Right cardiac atrium (tissue), 5 donors: ENCODE data around the gene SIGMAR1. TPM values are rescaled to one million over a fixed set of nuclear protein-coding genes. Genes with fewer than 3 reads are reported as not detected.

Experiments
- ATAC-seq, 2 donors: fragments of 200-7000 bp; cut with Tn5 transposase; one replicate each; pipeline versions ENCODE4 v1.8.0 to v1.9.1; 2020; ENCODE audit warnings: moderate library complexity in 2 of 2, mild to moderate bottlenecking in 1 of 2
- DNase-seq, 3 donors: peaks; one replicate each; pipeline ENCODE4 v3.0.0-alpha.2; 2020
- H3K27ac ChIP-seq: one replicate; pipeline ENCODE4 v1.5.1; 2013; ENCODE audit warnings: mild to moderate bottlenecking, low read length, control low read depth, moderate library complexity
- H3K27me3 ChIP-seq: one replicate; pipeline ENCODE4 v1.6.1; 2013; ENCODE audit not compliant: control insufficient read depth, insufficient read depth
- H3K4me1 ChIP-seq: one replicate; pipeline ENCODE4 v1.6.1; 2013; ENCODE audit warnings: low read length; ENCODE audit not compliant: control insufficient read depth, insufficient read depth
- H3K4me3 ChIP-seq: one replicate; pipeline ENCODE4 v1.5.1; 2013; ENCODE audit warnings: low read length, control low read depth
- H3K9me3 ChIP-seq: one replicate; pipeline ENCODE4 v1.6.1; 2013; ENCODE audit warnings: low read length; ENCODE audit not compliant: control insufficient read depth
- WGBS: extraction: QIAGEN DNeasy Blood & Tissue Kit; methylation state at CpG from one replicate; pipeline ENCODE4 v1.1.7; 2013; 5-methylcytosine and 5-hydroxymethylcytosine counted together
- intact Hi-C, 4 donors: fragments of 100-400 bp; cut with DNase I; formaldehyde crosslinking; loops; one replicate each; pipeline versions ENCODE4 v1.11.0 to v1.14.0; 2022 to 2023
- long read RNA-seq, 4 donors: library from polyadenylated mRNA; unstranded; transcript quantifications; one replicate each; pipeline ENCODE4 v2.0.0, GENCODE V29; 2020 to 2021
- polyA plus RNA-seq: library from polyadenylated mRNA; stranded (reverse); fragments of 200-250 nt; gene quantifications from one replicate; pipeline ENCODE4 v1.2.3, GENCODE V29; 2013
- total RNA-seq, 4 donors: library from RNA; stranded (reverse); fragmentation: NEBNext Ultra II Directional; extraction: Animal tissue kit (Norgen Biotek cat#: 25700); gene quantifications; one replicate each; pipeline ENCODE4 v1.2.1, GENCODE V29; 2021
- donor health status: healthy with polysubstance abuse.
- donor health status: DM: no; HTN: yes; CAD: no.
- donor health status: DM: no; HTN: no; CAD: no.
- donor health status: DM: no; HTN: yes; CAD: no; lungs with severe emphysema.
- donor health status: DM: yes; HTN: yes; CAD: no.

SIGMAR1 gene
- total RNA-seq: 10 to 100 TPM; 28.6 to 37.2 (median 35.5) TPM
- 36.0 TPM for polyA plus RNA-seq
- long read RNA-seq, donor 1, transcript SIGMAR1-201 (4 exons, 1,656 nt): major isoform, 73 of 88 reads
- long read RNA-seq, donor 1, partial matches to known transcripts: 0 of 88 reads
- long read RNA-seq, donor 1, other reads (novel, unspliced or antisense): 9 of 88 reads
- long read RNA-seq, donor 2, transcript SIGMAR1-201 (4 exons, 1,656 nt): major isoform, 41 of 55 reads
- long read RNA-seq, donor 2, partial matches to known transcripts: 0 of 55 reads
- long read RNA-seq, donor 2, other reads (novel, unspliced or antisense): 7 of 55 reads
- long read RNA-seq, donor 3, transcript SIGMAR1-201 (4 exons, 1,656 nt): major isoform, 192 of 214 reads
- long read RNA-seq, donor 3, partial matches to known transcripts: 1 of 214 reads
- long read RNA-seq, donor 3, other reads (novel, unspliced or antisense): 7 of 214 reads
- long read RNA-seq, donor 4, transcript SIGMAR1-201 (4 exons, 1,656 nt): major isoform, 49 of 53 reads
- long read RNA-seq, donor 4, partial matches to known transcripts: 0 of 53 reads
- long read RNA-seq, donor 4, other reads (novel, unspliced or antisense): 1 of 53 reads

DNA sequence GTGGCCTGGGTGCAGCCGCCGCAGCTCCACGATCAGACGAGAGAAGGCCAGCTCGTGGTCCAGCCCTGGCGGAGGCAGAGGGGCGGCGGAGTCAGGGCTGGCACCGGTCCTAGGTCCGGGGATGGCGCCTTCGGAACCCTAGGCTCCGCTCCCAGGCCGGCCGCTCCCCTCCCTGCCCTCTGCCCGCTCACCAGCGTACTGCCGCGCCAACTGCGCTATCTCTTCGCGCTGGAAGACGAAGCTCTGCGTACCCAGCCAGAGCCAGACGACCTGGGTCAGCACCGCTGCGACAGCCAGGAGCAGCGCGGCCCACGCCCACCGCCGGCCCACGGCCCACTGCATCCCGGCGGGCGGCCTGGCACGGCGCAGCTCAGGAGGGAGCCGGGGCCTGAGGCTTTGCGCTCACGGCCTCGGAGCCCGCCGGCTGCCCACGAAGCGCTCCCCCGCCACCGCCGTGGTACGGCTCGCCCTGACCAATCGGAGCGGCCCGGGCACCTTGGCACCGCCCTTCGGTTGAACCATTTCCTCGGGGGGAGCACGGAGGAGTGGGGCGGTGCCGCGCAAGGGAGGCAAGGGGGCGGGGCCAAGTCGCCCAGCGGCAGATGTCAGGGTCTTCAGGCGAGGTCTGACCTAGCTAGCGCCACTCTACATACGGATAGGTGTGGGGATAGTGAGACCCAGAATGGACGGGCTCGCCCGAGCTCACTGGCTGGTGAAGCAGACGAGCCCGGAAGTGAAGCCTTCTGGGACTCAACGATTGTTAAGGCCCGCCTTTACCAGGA is at the start of gene SIGMAR1:
Gene SIGMAR1 (minus strand): TSS at position 432 of the 782 bp plus-strand sequence. CDS start 90 bp downstream, at position 342.
- H3K27me3 ChIP-seq: no peaks in the 10 kb centered on the region
- WGBS: under 1% methylated on average over 74 of the region's 74 CpGs
- H3K4me3 ChIP-seq: peak within 1 kb of the TSS; percentile 49
- intact Hi-C loops: loop anchor here in 1 of 4 donors (10.0 kb wide), 1 partner anchor 67 kb away; no protein-coding TSS in a partner anchor
- peak; percentile 95 to 96 for ATAC-seq
- no peaks in the 10 kb centered on the region for H3K4me1 ChIP-seq
- DNase-seq: peak; percentile 95 to 98 (median 98)
- peak within 1 kb of the TSS; percentile 80 for H3K27ac ChIP-seq
- H3K9me3 ChIP-seq: no peaks in the 10 kb centered on the region

DNA sequence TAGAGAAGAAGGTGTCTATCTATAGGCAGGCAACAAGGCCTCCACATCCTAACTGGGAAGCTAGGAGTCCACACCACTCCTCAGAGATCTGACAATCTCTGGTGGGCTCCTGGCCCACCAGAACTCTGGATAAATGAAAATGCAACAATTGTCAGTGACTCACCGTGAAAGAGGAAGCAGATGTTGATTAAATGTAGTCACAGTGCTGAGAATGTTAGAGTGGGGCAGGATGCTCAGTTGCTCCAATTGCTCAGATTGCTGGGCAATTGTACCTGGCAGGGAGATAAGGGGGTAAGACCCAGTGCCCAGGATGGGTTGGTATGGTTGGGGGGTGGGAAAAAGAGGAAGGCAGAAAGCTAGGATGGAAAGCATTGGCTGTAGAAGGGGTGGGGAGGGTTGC is 49.1 kb upstream of the SIGMAR1 start:
- Histone ChIP-seq H3K9me3 (no peaks in the 10 kb centered on the region), H3K27me3 (no peaks in the 10 kb centered on the region), H3K4me1 (no peaks in the 10 kb centered on the region), H3K4me3 (no peak overlapping the region), H3K27ac (no peak overlapping the region)
- DNase-seq (no peak), ATAC-seq (peak in 1 of 2 donors; percentile 9)
- WGBS: 35% methylated on average over 1 of the region's 1 CpG
- intact Hi-C loops: no loop called here

DNA sequence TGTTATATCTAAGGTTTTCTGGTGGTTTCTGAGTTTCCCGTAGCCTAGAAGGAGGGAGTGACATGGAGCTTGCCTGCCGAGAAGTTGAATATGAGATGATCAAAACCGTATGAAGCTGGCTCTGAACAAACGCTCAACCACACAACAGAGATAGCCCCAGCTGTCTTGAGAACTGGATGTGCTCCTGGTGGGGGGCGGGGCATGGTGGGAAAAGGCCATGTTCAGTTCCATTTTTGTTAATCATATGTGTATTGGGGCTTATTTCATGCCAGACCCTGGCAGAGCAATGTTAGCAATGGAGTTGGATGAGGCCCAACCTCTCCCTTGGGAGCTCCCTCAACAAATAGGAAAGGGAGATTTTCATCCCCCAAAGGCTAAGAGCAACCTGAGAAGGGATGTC is 48.6 kb upstream of the SIGMAR1 start:
- no peaks in the 10 kb centered on the region for H3K27me3 ChIP-seq
- intact Hi-C loops: no loop called here
- H3K4me3 ChIP-seq: no peak overlapping the region
- 64% methylated on average over 5 of the region's 5 CpGs for WGBS
- ATAC-seq (peak; percentile 53 to 66), DNase-seq (peak; percentile 55 to 72 (median 66))
- no peak overlapping the region for H3K27ac ChIP-seq
- no peaks in the 10 kb centered on the region for H3K9me3 ChIP-seq
- no peaks in the 10 kb centered on the region for H3K4me1 ChIP-seq

DNA sequence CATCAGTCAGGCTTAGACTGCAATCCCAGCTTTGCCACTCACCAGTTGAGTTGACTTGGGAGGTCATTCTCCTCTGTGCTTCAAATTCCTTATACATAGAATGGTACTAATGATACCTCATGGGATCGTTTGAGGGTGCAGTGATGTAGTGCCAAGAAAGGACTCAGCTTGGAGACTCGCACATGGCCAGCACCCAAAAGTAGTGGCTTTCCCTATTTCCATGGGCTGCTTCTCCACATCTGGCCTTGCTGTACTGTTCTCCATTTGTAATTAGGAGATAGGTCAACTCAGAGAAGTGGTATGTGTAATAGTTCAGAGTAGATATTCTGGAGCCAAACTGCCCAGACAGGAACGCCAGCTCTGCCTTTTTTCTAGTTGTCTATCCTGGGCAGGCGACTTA is 48.0 kb upstream of the SIGMAR1 start:
- Histone ChIP-seq H3K4me3 (no peak overlapping the region), H3K27me3 (no peaks in the 10 kb centered on the region), H3K9me3 (no peaks in the 10 kb centered on the region), H3K27ac (no peak overlapping the region), H3K4me1 (no peaks in the 10 kb centered on the region)
- ATAC-seq (no peak), DNase-seq (no peak)
- 72% methylated on average over 4 of the region's 4 CpGs for WGBS
- intact Hi-C loops: no loop called here

- no peaks in the 10 kb centered on the region for H3K4me1 ChIP-seq
- no peak overlapping the region for H3K4me3 ChIP-seq
- 95% methylated on average over 4 of the region's 4 CpGs for WGBS
- ATAC-seq (no peak), DNase-seq (no peak)
- no peaks in the 10 kb centered on the region for H3K27me3 ChIP-seq
- no peak overlapping the region for H3K27ac ChIP-seq
- intact Hi-C loops: no loop called here
- no peaks in the 10 kb centered on the region for H3K9me3 ChIP-seq
These were observed 47.2 kb upstream of the SIGMAR1 start for GRCh38 chr9:34684816-34685215.

GRCh38 chr9:34684145-34684544 is 46.6 kb upstream of the SIGMAR1 start:
- no peak for ATAC-seq
- no peak for DNase-seq
- intact Hi-C loops: no loop called here
- Histone ChIP-seq H3K9me3 (no peaks in the 10 kb centered on the region), H3K27ac (no peak overlapping the region), H3K4me1 (no peaks in the 10 kb centered on the region), H3K4me3 (no peak overlapping the region), H3K27me3 (no peaks in the 10 kb centered on the region)
- WGBS: 91% methylated on average over 4 of the region's 4 CpGs

DNA sequence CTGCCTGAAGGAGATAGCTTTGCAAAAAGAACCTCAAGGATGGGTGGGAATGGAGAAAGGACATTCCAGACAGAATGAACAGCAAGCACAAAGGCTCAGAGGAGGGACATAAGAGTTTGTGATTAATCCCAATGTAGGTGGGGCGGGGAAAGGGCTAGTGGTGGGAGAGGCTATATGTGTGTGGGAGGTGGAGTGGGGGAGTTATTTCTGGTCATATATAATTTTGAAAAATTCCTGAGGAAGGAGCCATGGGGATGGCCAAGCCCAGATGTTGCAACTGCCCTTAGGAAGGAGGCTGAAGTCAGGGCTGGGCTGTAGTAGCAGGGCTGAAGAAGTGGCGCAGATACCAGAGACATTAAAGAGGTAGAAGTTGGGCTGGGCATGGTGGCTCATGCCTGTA is 38.3 kb upstream of the SIGMAR1 start:
- 98% methylated on average over 2 of the region's 2 CpGs for WGBS
- peak in 1 of 2 donors; percentile 30 for ATAC-seq
- intact Hi-C loops: no loop called here

DNA sequence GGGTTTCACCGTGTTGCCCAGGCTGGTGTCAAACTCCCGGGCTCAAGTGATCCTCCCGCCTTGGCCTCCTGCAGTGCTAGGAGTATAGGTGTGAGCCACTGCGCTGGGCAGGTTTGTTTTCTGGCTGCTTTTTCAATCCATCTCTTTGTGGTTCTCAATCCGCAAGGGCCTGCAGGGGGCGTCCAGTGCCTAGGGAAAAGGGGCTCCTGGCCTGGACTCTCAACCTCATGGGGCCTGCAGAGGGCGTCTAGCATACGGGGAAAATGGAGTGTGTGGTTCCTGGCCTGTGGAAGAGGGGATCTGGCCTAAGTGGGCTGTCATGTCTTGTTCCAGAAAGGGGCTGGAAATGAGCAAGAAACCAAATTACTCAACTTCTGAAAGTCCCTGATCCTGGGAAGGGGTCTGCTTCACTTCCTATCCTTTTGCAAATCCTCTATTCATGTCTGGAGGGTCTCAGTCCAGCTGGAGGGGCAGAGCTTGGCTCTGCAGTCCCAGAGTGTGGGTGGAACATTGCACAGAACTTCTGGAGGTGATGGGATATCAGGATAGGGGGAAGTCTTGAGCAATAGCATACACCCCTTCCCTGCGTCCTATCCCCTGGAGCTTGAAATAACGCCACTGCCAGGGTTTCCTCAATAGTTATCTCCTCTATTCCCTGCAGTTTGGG is 37.6 kb upstream of the SIGMAR1 start:
- peak; percentile 79 to 87 (median 85) for DNase-seq
- Histone ChIP-seq H3K4me3 (no peak overlapping the region), H3K27me3 (no peaks in the 10 kb centered on the region), H3K27ac (no peak overlapping the region), H3K9me3 (no peaks in the 10 kb centered on the region), H3K4me1 (peaks cover 3% of the 10 kb centered on the region)
- intact Hi-C loops: no loop called here
- 34% methylated on average over 10 of the region's 10 CpGs for whole genome bisulfite sequencing
- peak; percentile 76 to 77 for ATAC-seq

More for the DNA sequence above, 38.3 kb upstream of the SIGMAR1 start:
- Histone ChIP-seq H3K27ac (no peak overlapping the region), H3K27me3 (no peaks in the 10 kb centered on the region), H3K9me3 (no peaks in the 10 kb centered on the region), H3K4me3 (no peak overlapping the region), H3K4me1 (peaks cover 2% of the 10 kb centered on the region)
- DNase-seq: no peak

- Histone ChIP-seq H3K4me1 (peaks cover 3% of the 10 kb centered on the region), H3K27me3 (no peaks in the 10 kb centered on the region), H3K4me3 (no peak overlapping the region), H3K27ac (no peak overlapping the region), H3K9me3 (no peaks in the 10 kb centered on the region)
- intact Hi-C loops: no loop called here
- DNase-seq (no peak), ATAC-seq (no peak)
- 86% methylated on average over 3 of the region's 3 CpGs for WGBS
These were observed 36.9 kb upstream of the SIGMAR1 start for GRCh38 chr9:34674440-34674839.

- Histone ChIP-seq H3K4me1 (peaks cover 7% of the 10 kb centered on the region), H3K27ac (no peak overlapping the region), H3K27me3 (no peaks in the 10 kb centered on the region), H3K4me3 (no peak overlapping the region), H3K9me3 (no peaks in the 10 kb centered on the region)
- DNase-seq (no peak), ATAC-seq (no peak)
- intact Hi-C loops: no loop called here
- WGBS: 50% methylated on average over 1 of the region's 1 CpG
These were observed 33.7 kb upstream of the SIGMAR1 start for GRCh38 chr9:34671307-34671706.
